Effector memory CD4-positive, alpha-beta T cell (primary cell): ENCODE measurements around the gene ANXA4.

Experiments used
- DNase-seq, 3 donors: peaks; one replicate each; pipeline ENCODE4 v3.0.0-alpha.2; 2020
- H3K27ac ChIP-seq: 2 replicates; pipeline ENCODE4 v1.7.0; 2013; ENCODE audit warnings: mild to moderate bottlenecking, low read length, moderate library complexity; ENCODE audit not compliant: insufficient read depth, poor library complexity, severe bottlenecking
- H3K27me3 ChIP-seq: replicated peaks from 2 replicates; pipeline ENCODE4 v1.7.0; 2013; ENCODE audit warnings: mild to moderate bottlenecking, low read length; ENCODE audit not compliant: insufficient read depth, control insufficient read depth, poor library complexity, severe bottlenecking
- H3K36me3 ChIP-seq: 2 replicates; pipeline ENCODE4 v1.7.0; 2013; ENCODE audit warnings: mild to moderate bottlenecking, low read length, moderate library complexity; ENCODE audit not compliant: control insufficient read depth, insufficient read depth
- H3K4me1 ChIP-seq: 2 replicates; pipeline ENCODE4 v1.7.0; 2013; ENCODE audit warnings: low read length, mild to moderate bottlenecking; ENCODE audit not compliant: control insufficient read depth, insufficient read depth, poor library complexity, severe bottlenecking
- H3K4me3 ChIP-seq: 2 replicates; pipeline ENCODE4 v1.7.0; 2013; ENCODE audit warnings: low read length, low read depth, mild to moderate bottlenecking; ENCODE audit not compliant: insufficient read depth, poor library complexity, severe bottlenecking
- H3K9me3 ChIP-seq: 2 replicates; pipeline ENCODE4 v1.7.0; 2013; ENCODE audit warnings: mild to moderate bottlenecking, low read length, moderate library complexity; ENCODE audit not compliant: control insufficient read depth

The ANXA4 gene

GRCh38 chr2:69789175-69789721 is 47.3 kb downstream of the ANXA4 start:
- no peaks in the 10 kb centered on the region for H3K27me3 ChIP-seq
- no peaks in the 10 kb centered on the region for H3K9me3 ChIP-seq
- H3K27ac ChIP-seq, result no peak overlapping the region
- no peak for DNase-seq
- H3K4me1 ChIP-seq, result no peaks in the 10 kb centered on the region
- no peaks in the 10 kb centered on the region for H3K36me3 ChIP-seq
- H3K4me3 ChIP-seq, result no peak overlapping the region

GRCh38 chr2:69789772-69790600 is 48.1 kb downstream of the ANXA4 start:
- H3K27me3 ChIP-seq, result no peaks in the 10 kb centered on the region
- no peak for DNase-seq
- H3K9me3 ChIP-seq, result no peaks in the 10 kb centered on the region
- no peak overlapping the region for H3K27ac ChIP-seq
- no peaks in the 10 kb centered on the region for H3K4me1 ChIP-seq
- H3K4me3 ChIP-seq, result no peak overlapping the region
- H3K36me3 ChIP-seq, result no peaks in the 10 kb centered on the region

GRCh38 chr2:69790601-69790959 is 48.6 kb downstream of the ANXA4 start:
- H3K4me1 ChIP-seq, result no peaks in the 10 kb centered on the region
- H3K36me3 ChIP-seq, result no peaks in the 10 kb centered on the region
- DNase-seq, result no peak
- no peaks in the 10 kb centered on the region for H3K27me3 ChIP-seq
- no peaks in the 10 kb centered on the region for H3K9me3 ChIP-seq
- H3K4me3 ChIP-seq, result no peak overlapping the region
- no peak overlapping the region for H3K27ac ChIP-seq

- H3K4me1 ChIP-seq, result no peaks in the 10 kb centered on the region
- H3K4me3 ChIP-seq, result no peak overlapping the region
- DNase-seq, result no peak
- no peak overlapping the region for H3K27ac ChIP-seq
- H3K36me3 ChIP-seq, result no peaks in the 10 kb centered on the region
- no peaks in the 10 kb centered on the region for H3K27me3 ChIP-seq
- H3K9me3 ChIP-seq, result no peaks in the 10 kb centered on the region
These were observed 49.1 kb downstream of the ANXA4 start for GRCh38 chr2:69791045-69791444.

- DNase-seq, result no peak
- no peak overlapping the region for H3K4me3 ChIP-seq
- no peak overlapping the region for H3K27ac ChIP-seq
- H3K4me1 ChIP-seq, result no peaks in the 10 kb centered on the region
- H3K9me3 ChIP-seq, result no peaks in the 10 kb centered on the region
- no peaks in the 10 kb centered on the region for H3K27me3 ChIP-seq
- no peaks in the 10 kb centered on the region for H3K36me3 ChIP-seq
These were observed 54.2 kb downstream of the ANXA4 start for GRCh38 chr2:69796174-69796573.

GRCh38 chr2:69797235-69797634 is 55.3 kb downstream of the ANXA4 start:
- Histone ChIP-seq H3K4me3 (no peak overlapping the region), H3K9me3 (no peaks in the 10 kb centered on the region), H3K27ac (no peak overlapping the region), H3K27me3 (no peaks in the 10 kb centered on the region), H3K4me1 (no peaks in the 10 kb centered on the region), H3K36me3 (no peaks in the 10 kb centered on the region)
- DNase-seq, result no peak

DNA sequence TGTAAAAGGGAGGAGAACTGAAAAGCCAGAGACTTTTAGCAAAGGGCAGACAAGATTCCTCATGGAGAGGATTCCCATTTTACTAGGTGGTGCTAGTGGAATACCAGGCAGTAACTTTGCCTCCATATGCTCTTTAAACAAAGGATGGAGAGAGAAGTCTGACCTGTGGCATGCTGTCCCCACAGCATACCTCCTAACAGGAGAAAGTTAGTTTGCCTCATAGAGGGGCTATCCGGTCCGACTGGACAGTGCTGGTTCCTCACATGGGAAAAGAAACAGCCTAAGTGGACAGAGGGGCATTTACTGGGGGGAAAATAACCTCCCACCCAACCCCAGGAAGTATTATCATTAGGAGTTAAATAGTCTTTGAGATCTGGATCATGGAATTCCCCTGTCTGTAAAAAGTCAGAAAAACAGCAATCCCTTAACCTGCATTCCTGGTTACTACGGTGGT is 55.9 kb downstream of the ANXA4 start:
- Histone ChIP-seq H3K4me3 (no peak overlapping the region), H3K36me3 (no peaks in the 10 kb centered on the region), H3K27ac (no peak overlapping the region), H3K27me3 (no peaks in the 10 kb centered on the region), H3K4me1 (no peaks in the 10 kb centered on the region), H3K9me3 (no peaks in the 10 kb centered on the region)
- no peak for DNase-seq

- Histone ChIP-seq H3K27me3 (no peaks in the 10 kb centered on the region), H3K9me3 (no peaks in the 10 kb centered on the region), H3K4me3 (no peak overlapping the region), H3K4me1 (no peaks in the 10 kb centered on the region), H3K27ac (no peak overlapping the region), H3K36me3 (no peaks in the 10 kb centered on the region)
- no peak for DNase-seq
These were observed 56.5 kb downstream of the ANXA4 start for GRCh38 chr2:69798290-69798908.

GRCh38 chr2:69798909-69799526 is 57.1 kb downstream of the ANXA4 start:
- H3K27me3 ChIP-seq, result no peaks in the 10 kb centered on the region
- no peaks in the 10 kb centered on the region for H3K4me1 ChIP-seq
- no peak overlapping the region for H3K27ac ChIP-seq
- no peak overlapping the region for H3K4me3 ChIP-seq
- no peaks in the 10 kb centered on the region for H3K36me3 ChIP-seq
- H3K9me3 ChIP-seq, result no peaks in the 10 kb centered on the region
- no peak for DNase-seq
